Stimulated activated CD4-positive, alpha-beta T cell treated with anti-CD3 and anti-CD28 coated beads, Interleukin-4, amount 100 ng/mL, for 48 hours (primary cell): ENCODE results near the gene ADCK2.

Experiments used
- DNase-seq, 2 donors: peaks; one replicate each; pipeline ENCODE4 v3.0.0-alpha.2; 2020; ENCODE audit warnings: low read depth in 2 of 2

ADCK2 gene

DNA sequence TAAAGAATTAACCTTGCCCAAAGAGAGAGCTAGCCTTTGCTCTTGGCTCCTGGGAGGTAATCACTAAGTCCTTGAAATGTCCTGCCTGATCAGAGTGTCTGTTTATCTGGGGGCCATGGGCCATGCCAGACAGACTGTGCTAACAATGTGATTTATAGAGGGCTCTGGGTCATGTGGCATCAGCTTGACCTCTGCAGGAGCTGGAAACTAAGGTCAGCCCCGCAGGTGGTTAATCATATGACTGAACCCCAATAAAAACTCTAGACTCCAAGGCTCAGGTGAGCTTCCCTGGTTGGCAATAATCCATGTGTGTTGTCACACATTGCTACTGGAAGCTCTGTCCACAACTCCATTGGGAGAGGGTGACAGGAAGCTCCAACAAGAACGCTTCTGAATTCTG lies 71.3 kb downstream of the ADCK2 start:
- DNase-seq = no peak
